RWPE2 (cell line): Measurements from ENCODE around the gene GCN1.

Experiments used
- ATAC-seq: fragments of 200-7000 bp; cut with Tn5 transposase; 3 replicates; pipeline ENCODE4 v1.9.1; 2021; ENCODE audit warnings: low read depth
- DNase-seq: peaks from one replicate; pipeline ENCODE4 v3.0.0-alpha.2; 2020; ENCODE audit warnings: low spot score
- H3K27ac ChIP-seq: fragments of 450-650 bp; 2 replicates; pipeline ENCODE4 v1.5.1; 2017; ENCODE audit warnings: mild to moderate bottlenecking; ENCODE audit not compliant: poor library complexity, severe bottlenecking
- H3K27me3 ChIP-seq: fragments of 250-450 bp; sonication (Bioruptor Pico); 2 replicates; pipeline ENCODE4 v1.5.1; 2021; ENCODE audit warnings: mild to moderate bottlenecking, moderate library complexity; ENCODE audit not compliant: insufficient read depth, poor library complexity, severe bottlenecking
- H3K36me3 ChIP-seq: fragments of 250-450 bp; sonication (Bioruptor Pico); 2 replicates; pipeline ENCODE4 v1.5.1; 2020; ENCODE audit warnings: low read depth, mild to moderate bottlenecking, moderate library complexity
- H3K4me1 ChIP-seq: fragments of 250-450 bp; sonication (Bioruptor Pico); 2 replicates; pipeline ENCODE4 v1.5.1; 2021; ENCODE audit warnings: mild to moderate bottlenecking, moderate library complexity; ENCODE audit not compliant: insufficient read depth, poor library complexity, severe bottlenecking
- H3K4me3 ChIP-seq: fragments of 250-450 bp; sonication (Bioruptor Pico); 2 replicates; pipeline ENCODE4 v1.5.1; 2021; ENCODE audit warnings: mild to moderate bottlenecking, moderate library complexity; ENCODE audit not compliant: severe bottlenecking
- H3K9me3 ChIP-seq: fragments of 250-450 bp; sonication (Bioruptor Pico); 2 replicates; pipeline ENCODE4 v1.5.1; 2021; ENCODE audit warnings: mild to moderate bottlenecking, moderate library complexity; ENCODE audit not compliant: severe bottlenecking
- TF ChIP-seq, protein P1 (sequence below): fragments of 450-650 bp; IDR thresholded peaks from one replicate; pipeline ENCODE4 v1.5.1; 2017; ENCODE audit warnings: mild to moderate bottlenecking, moderate library complexity; ENCODE audit not compliant: poor library complexity, severe bottlenecking

GCN1 gene

DNA sequence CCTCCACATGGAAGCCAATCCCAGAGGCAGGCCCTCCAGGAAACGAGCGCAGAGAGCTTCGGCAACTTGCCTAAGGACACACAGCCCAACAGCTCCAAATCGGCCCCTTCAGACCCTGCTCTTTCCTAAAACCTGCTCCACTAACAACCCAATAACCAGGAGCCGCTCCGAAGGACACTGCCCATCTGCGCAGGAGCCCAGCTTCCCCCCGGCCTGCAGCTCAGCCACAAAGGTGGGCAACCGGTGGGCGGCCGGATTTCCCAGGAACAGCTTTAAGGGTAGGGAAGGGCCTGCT, 91.5 kb downstream of the GCN1 start:
- Histone ChIP-seq H3K4me1 (no peaks in the 10 kb centered on the region), H3K36me3 (peaks cover 38% of the 10 kb centered on the region)
- no peak for ATAC-seq

DNA sequence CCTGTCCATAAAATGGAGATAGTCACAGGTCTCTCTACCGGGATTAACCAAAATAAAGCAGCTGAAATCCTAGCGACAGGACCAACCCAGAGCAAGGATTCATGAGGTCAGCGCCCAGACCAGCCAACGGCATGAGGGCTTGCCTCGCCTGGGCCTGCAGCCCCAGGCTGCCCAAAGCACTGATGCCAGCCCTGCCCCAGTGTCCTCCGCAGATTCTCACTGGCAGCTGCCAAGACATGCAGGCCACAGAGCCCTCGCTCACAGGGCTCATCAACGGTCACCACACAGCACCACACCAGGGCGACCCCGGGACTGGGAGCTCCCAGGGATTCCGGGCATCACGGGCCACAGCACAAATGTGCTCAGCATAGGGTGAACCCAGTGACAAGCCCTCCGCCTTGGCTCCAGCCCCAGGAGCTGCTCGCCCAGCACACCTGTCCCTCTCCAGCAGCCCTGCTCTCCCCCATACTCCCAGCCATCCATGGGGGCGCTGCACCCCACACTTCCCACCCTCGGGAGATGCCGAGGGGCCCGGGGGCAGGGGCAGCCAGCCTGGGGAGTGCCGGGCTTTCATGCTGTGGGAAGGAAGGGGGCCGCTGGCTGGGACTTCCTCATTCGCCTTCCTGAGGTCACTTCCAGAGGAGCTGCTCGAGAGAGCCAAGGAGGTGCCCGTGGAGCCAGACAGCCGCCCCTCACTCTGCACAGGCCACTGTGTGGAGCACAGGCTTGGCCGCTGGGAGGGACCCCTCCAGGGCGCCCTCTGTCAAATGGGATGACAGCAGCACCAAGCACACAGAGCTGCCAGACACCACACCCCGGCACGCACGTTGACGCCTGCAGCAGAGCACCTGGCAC, 92.1 kb downstream of the GCN1 start:
- DNase-seq (no peak), ATAC-seq (no peak)
- Histone ChIP-seq H3K36me3 (peaks cover 39% of the 10 kb centered on the region), H3K4me1 (no peaks in the 10 kb centered on the region), H3K27me3 (no peaks in the 10 kb centered on the region), H3K4me3 (no peak overlapping the region), H3K9me3 (no peaks in the 10 kb centered on the region), H3K27ac (no peak overlapping the region)
- TF ChIP-seq, protein P1, sequence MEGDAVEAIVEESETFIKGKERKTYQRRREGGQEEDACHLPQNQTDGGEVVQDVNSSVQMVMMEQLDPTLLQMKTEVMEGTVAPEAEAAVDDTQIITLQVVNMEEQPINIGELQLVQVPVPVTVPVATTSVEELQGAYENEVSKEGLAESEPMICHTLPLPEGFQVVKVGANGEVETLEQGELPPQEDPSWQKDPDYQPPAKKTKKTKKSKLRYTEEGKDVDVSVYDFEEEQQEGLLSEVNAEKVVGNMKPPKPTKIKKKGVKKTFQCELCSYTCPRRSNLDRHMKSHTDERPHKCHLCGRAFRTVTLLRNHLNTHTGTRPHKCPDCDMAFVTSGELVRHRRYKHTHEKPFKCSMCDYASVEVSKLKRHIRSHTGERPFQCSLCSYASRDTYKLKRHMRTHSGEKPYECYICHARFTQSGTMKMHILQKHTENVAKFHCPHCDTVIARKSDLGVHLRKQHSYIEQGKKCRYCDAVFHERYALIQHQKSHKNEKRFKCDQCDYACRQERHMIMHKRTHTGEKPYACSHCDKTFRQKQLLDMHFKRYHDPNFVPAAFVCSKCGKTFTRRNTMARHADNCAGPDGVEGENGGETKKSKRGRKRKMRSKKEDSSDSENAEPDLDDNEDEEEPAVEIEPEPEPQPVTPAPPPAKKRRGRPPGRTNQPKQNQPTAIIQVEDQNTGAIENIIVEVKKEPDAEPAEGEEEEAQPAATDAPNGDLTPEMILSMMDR = no peak

More for the DNA sequence above, 91.5 kb downstream of the GCN1 start:
- H3K9me3 ChIP-seq = no peaks in the 10 kb centered on the region
- H3K27me3 ChIP-seq = no peaks in the 10 kb centered on the region
- no peak overlapping the region for H3K27ac ChIP-seq
- TF ChIP-seq, protein P1 = no peak
- H3K4me3 ChIP-seq = no peak overlapping the region
- DNase-seq = no peak

DNA sequence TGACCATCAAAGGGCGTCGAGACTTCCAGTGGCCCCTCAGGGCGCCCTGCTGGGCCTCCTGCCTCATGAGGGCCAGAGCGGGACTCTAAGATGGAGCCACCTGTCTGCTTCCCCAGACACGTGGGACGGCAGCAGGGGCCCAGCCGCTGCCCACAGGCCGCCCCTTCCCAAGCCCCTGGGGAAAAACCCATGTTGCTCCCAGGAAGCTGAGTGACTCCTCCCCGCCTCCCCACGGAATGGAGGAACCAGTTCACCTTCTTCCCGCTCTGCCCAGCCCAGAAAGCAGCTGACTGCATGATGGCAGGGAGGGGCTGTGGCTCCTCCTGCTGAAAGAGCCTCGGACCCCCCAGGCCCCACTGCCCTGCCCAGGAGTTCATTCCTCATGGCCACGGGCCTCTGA, 92.9 kb downstream of the GCN1 start:
- DNase-seq (no peak), ATAC-seq (no peak)
- Histone ChIP-seq H3K36me3 (peaks cover 39% of the 10 kb centered on the region), H3K4me3 (no peak overlapping the region), H3K9me3 (no peaks in the 10 kb centered on the region), H3K4me1 (no peaks in the 10 kb centered on the region), H3K27ac (no peak overlapping the region), H3K27me3 (no peaks in the 10 kb centered on the region)
- TF ChIP-seq, protein P1 = no peak

DNA sequence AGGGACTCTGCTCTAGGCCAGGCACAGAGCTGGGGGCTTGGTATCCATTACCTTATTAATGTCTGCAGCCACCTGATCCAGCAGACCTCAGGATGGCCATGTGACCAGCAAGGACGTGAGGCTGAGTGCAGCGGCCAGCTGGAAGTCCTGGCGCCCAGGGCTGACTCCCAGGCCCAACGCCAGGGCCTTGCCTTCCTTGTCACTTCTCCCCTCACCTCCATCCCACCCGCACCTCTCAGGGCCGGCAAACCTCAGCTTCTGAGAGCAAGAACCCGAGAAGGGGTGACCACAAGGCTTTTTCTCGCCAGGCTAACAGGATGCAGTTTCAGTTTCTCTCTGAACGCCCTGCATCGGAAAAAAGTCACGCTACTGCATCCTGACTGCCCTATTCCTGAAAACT, 93.3 kb downstream of the GCN1 start:
- no peaks in the 10 kb centered on the region for H3K4me1 ChIP-seq
- no peaks in the 10 kb centered on the region for H3K27me3 ChIP-seq
- no peaks in the 10 kb centered on the region for H3K9me3 ChIP-seq
- TF ChIP-seq, protein P1 = no peak
- H3K36me3 ChIP-seq = peaks cover 43% of the 10 kb centered on the region
- no peak overlapping the region for H3K4me3 ChIP-seq
- DNase-seq (no peak), ATAC-seq (no peak)
- no peak overlapping the region for H3K27ac ChIP-seq

DNA sequence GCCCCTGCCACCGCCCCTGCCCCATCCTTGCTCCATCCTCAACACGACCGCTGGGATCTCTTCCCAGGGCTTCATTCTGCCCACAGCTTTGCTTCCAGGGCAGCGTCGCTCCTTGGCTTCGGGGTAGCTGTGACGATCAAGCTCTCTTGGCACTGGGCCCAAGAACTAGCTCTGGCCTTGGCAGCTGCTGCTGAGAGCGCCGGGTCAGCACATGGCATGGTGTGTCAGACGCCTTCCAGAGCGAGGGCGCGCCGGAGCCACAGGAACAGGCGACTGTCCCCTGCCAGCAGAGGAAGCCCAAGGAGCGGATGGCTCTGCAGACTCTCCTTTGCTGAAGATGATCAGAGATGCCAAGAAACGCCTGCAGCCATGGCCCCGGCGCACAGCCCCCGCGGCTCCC, 93.9 kb downstream of the GCN1 start:
- no peak for ATAC-seq
- Histone ChIP-seq H3K27me3 (no peaks in the 10 kb centered on the region), H3K4me1 (no peaks in the 10 kb centered on the region), H3K27ac (no peak overlapping the region), H3K9me3 (no peaks in the 10 kb centered on the region), H3K36me3 (peaks cover 44% of the 10 kb centered on the region), H3K4me3 (no peak overlapping the region)
- TF ChIP-seq, protein P1 = no peak
- no peak for DNase-seq
